Eye (tissue), 1 donor: ENCODE results near the gene SLC12A9.

Source experiments
- DNase-seq: peaks from one replicate; pipeline ENCODE4 v3.0.0-alpha.2; 2015

SLC12A9 gene

GRCh38 chr7:100885440-100886141 lies 33.1 kb downstream of the SLC12A9 start:
- DNase-seq = no peak

DNA sequence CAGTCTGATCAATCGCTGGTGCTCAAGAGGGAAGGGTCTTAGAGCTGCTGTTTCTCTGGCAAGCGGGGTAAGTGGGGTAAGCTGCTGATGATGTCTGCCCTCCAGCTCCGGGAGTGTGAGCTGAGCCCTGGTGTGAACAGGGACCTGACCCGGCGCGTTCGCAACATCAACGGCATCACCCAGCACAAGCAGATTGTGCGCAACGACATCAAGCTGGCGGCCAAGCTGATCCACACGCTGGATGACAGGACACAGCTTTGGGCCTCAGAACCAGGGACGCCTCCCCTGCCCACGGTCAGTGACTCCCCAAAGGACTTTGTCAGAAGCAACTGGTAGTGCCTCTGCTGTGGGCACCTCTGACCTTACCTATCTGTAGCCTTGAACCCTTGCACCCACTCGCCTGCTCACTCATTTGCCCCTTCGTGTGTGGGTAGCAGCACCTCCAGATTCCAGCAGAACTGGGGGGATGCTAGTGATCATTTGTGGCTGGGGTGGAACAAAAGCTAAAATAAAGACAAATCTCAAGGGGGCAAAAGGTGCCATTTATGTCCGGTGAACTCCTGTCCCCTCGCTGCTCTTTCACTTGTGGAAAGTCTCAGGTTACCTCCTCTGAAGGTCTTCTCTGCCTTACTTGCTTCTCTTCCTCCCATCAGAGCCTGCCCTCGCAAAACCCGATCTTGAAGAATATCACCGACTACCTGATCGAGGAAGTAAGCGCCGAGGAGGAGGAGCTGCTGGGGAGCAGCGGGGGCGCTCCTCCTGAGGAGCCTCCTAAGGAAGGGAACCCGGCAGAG lies 33.8 kb downstream of the SLC12A9 start:
- no peak for DNase-seq

DNA sequence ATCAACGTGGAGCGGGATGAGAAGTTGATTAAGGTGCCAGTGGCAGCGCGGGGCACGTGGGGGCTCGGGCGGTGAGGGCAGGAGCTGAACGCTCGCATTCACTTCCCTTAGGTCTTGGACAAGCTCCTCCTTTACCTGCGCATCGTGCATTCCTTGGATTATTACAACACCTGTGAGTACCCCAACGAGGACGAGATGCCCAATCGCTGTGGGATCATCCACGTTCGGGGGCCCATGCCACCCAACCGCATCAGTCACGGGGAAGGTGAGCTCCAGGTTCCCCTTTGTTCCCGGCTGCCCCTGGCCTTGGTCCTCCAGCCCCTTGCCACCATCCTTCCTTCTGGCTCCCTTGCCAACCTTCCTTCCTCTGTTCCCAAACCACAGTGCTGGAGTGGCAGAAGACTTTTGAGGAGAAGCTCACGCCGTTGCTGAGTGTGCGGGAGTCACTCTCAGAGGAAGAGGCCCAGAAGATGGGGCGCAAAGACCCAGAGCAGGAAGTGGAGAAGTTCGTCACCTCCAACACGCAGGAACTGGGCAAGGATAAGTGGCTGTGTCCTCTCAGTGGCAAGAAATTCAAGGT lies 34.5 kb downstream of the SLC12A9 start:
- no peak for DNase-seq

GRCh38 chr7:100887516-100888290 lies 35.2 kb downstream of the SLC12A9 start:
- no peak for DNase-seq

- DNase-seq = no peak
Observed at GRCh38 chr7:100888291-100888987, 35.9 kb downstream of the SLC12A9 start.

DNA sequence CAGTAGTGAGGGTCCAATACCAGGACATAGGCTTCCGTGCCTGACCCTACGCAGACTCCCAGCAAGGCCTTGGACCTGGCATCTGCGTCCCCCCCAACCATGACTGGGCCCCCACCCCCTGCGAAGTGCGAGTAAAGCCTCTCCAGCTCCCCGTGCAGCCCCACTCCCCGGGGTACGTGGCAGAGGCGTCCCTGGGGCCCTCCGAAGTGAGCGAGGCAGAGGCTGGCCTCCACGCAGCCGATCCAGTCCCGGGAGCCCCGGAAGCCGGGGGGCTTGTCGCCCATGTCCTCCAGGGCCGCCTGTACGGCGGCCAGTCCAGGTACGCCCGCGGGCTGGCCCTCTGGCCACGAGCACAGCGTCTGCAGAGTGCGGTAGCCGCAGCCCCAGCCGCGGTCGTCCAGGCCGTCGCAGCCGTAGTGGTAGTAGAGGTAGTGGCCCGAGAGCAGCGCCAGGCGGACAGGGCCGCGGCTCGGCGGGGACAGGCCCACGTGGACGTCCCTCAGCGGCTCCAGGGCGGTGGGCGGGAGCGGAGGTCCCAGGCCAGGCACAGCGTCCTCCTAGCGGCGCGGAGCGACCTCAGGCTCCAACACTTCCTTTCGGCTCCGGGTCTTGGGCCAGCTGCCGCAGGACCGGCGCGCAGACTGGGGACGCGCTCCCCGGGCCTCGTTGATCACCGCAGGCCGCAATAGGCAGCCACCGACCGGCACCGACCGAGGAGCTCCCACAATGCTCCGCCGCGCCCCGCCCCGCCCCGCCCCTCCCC lies 36.7 kb downstream of the SLC12A9 start, which contains the start of gene UFSP1:
TSS of gene UFSP1 (minus strand) at position 728 of the 763 bp plus-strand sequence. CDS start at position 284, 444 bp downstream.
- peak; percentile 30 for DNase-seq

DNA sequence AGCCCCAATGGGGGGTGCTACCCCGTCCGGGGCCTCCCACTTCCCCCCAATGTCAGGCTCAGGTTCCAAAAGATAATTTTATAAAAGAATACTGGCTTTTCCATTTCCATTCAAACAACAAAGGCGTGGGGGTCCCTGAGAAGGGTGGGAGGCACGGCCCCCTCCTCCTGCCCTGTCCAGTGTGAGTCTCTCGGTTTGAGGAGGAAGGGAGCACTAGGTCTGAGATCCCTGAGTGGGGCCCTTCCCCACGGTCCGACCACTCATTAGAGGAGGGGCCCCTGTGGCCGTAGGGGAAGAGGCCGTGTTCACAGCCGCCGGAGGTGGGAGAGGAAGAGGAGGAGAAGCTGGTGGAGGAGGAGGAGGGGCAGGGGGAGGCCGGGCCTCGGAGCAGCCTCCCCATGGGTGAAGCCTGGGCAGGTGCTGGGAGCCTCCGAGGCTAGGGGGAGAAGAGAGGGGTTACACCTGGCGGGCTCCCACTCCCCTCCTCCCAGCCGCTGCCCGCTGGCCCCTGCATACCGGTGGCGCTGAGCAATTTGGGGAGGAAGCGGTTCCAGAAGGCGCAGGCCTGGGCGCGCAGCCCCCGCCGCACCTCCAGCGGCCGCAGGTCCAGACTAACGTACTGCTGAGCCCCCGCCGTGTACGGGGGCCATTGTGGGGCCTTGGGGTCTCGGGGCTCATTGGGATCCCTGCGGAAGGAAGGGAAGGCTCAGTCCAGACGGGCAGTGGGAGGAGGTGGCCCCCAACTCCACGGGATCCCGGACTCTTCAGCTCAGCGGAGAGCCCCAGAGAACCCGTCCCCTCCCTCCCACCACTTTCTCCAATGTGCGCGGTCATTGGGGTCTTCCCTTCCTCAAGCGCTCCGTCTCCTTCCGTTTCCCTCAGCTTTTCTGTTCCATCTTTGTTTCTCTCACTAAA lies 38.4 kb downstream of the SLC12A9 start:
- no peak for DNase-seq

DNA sequence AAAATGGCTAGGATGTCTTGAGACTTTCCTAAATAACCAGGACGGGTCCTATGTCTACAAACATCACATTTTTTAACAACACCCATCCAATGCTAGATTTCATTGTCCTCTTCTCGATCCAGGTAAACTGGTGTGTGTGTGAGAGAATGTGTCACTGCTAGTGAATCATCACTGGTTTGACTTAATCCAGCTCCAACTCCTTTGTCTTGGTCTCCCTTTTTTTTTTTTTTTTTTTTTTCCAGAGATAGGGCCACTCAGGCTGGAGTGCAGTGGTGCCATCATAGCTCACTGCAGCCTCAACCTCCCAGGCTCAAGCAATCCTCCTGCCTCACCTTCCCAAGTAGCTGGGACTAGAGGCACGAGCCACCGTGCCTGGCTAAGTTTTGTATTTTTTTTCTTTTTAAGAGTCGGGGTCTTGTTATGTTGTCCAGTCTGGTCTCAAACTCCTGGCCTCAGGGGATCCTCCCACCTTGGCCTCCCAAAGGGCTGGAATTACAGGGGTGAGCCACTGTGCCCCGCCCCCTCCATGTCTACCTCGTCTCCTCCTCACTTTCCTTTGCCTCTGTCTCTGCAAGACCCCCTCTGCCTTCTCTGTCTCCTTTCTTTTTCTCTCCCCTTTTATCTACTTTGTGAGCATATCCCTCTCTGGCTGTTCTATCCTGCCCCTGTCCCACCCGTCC lies 39.2 kb downstream of the SLC12A9 start:
- peak; percentile 72 for DNase-seq

GRCh38 chr7:100892364-100893317 lies 40.1 kb downstream of the SLC12A9 start:
- no peak for DNase-seq

DNA sequence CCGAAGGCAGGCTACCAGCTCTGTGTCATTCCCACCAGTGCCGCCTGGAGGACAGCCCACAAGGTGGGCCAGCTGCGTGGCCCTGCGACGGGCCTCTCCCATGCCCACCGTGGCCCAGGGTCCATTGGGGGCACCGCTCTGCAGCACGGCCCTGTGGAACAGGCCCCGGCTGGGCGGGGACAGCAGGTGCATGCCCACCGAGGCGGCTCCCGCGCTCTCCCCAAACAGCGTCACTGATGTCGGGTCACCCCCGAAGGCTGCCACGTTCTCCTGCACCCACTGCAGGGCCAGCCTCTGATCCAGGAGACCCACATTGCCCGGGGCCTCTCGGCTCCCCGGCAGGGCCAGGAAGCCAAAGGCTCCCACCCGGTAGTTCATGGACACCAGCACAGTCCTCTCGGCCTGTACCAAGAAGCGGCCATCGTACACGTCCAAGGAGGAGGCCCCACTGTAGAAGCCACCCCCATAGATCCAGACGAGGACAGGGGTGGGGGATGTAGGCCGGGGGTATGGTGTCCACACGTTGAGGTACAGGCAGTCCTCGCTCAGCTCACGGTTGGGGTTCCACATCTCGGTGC lies 40.9 kb downstream of the SLC12A9 start:
- DNase-seq = no peak

DNA sequence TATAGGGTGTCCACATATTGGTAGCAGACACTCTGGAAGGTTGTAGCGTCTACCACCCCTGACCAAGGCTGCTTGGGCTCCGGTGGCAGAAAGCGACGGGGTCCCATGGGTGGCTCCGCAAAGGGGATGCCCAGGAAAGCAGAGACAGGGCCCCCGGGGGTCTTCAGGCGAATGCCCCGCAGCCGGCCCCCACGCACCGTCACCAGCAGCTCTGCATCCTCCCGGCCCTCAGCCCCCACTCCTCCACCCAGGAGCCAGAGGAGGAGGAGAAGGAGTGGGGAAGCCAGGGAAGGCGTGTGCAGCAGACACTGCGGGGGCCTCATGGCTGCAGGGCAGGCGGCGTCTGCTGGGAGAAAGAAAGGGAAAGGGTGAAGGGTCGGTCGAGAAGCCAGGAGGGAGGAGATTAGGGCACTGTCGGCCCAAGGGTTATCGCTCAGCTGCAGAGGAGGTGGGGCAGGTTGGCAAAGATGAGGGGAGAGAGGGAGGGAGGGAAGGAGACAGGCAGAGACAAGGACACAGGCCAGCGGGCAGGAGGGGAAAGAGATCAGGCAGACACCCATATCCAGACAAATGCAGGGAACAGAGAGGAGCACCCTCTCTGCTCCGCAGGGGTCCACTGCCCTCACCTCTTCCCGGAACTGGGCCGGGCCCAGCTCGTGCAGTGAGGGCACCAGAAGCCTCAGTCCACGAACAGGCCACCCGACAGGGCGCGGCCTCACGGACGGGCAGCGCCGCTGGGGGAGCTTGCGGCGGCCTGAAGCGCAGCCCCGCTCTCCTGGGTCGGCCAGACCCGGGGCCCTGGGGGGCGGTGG lies 41.6 kb downstream of the SLC12A9 start:
- DNase-seq = peak; percentile 40

- DNase-seq = peak; percentile 93
Observed at GRCh38 chr7:100894860-100895700, 42.6 kb downstream of the SLC12A9 start.

GRCh38 chr7:100895701-100895955 lies 43.1 kb downstream of the SLC12A9 start, which contains the start of gene ACHE:
Gene ACHE (minus strand): TSS chr7:100895888. CDS start chr7:100894232, 1,656 bp downstream.
- DNase-seq = no peak

GRCh38 chr7:100895956-100896731 lies 43.6 kb downstream of the SLC12A9 start:
- peak; percentile 81 for DNase-seq

DNA sequence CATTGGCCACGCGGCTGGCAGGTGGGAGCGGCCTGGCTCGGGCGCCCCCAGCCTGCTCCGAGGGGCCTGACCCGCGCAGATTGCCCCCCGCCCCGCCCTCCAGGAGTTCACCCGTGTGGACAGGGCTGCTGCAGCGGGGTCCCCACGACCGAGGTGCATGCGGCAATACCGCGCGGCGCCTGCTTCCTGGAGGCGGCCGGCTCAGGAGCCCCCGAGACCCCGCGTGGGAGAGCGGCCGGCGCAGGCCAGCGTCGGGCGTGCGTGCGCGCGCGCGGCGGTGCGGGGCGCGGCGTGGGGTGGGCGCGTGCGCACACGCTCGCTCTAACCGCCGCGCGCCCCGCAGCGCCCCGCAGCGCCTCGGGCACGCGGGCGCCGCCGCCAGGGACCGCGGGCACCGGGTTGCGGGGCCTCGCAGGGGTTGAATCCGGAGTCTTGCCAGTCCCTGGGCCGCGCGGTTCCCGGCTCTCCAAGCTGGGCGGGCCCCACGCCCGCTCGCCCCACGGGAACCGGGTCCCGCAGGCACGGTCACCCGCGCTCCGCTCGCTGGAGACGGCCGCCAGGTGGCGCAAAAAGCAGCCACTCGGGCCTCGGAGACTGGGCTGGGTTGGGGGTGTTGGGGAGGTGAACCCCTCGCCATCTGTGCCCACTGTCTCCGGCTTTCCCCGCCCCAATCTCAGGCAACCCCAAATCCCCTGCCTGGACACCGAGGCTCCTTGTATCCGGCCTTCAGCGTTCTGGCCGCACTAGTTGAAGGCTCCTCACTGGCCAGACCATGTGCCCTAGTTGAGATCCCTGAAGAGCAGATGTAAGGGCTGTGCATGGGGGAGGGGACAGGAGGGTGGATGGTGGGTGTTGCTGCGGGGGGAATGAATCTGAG lies 44.5 kb downstream of the SLC12A9 start:
- peak; percentile 72 for DNase-seq
